Spleen (tissue), 7 donors: ENCODE data around the gene OTOL1.

ENCODE experiments used
- CTCF ChIP-seq, 11 experiments: fragments of 200-600 bp in 7 of 11; fragments of 450-650 bp in 4 of 11; sonication (generic) in 4 of 11; IDR thresholded peaks in 8 of 11; conservative IDR thresholded peaks in 3 of 11; 1 replicate in 7 of 11; 2 replicates in 4 of 11; pipeline versions ENCODE4 v1.4.0 to v1.8.0; 2016 to 2021; ENCODE audit warnings: antibody characterized with exemption in 11 of 11, inconsistent platforms in 4 of 11, mild to moderate bottlenecking in 1 of 11
- POLR2A ChIP-seq, 3 donors: fragments of 450-650 bp; IDR thresholded peaks; one replicate each; pipeline ENCODE4 v1.5.1; 2017; ENCODE audit warnings: antibody characterized with exemption in 3 of 3, mild to moderate bottlenecking in 1 of 3
- donor health status: DM: no; HTN: no; CAD: no; lungs with moderate emphysema.
- donor health status: DM: no; HTN: no; CAD: no.
- donor health status: DM: no; HTN: no; CAD: no.

- TF ChIP-seq CTCF (IDR thresholded peaks at IDR 0.05 in 8 of 11, conservative IDR thresholded peaks at IDR 0.05 in 3 of 11), result peak in 1 of 11 experiments; percentile 12
- no peak for TF ChIP-seq POLR2A (IDR thresholded peaks at IDR 0.05)
These were observed 12.4 kb downstream of the OTOL1 start for GRCh38 chr3:161508852-161509477.
